Gastrocnemius medialis (tissue), 4 donors: ENCODE results near the gene SF3B6. TPM values are rescaled to one million over a fixed set of nuclear protein-coding genes. Genes with fewer than 3 reads are reported as not detected.

Experiments
- ATAC-seq, 2 donors: fragments of 150-250 bp; one replicate each; pipeline ENCODE4 v1.9.1; 2016
- DNase-seq, 2 donors: peaks; one replicate each; pipeline ENCODE4 v3.0.0-alpha.2; 2019
- H3K27ac ChIP-seq, 4 donors: fragments of 200-600 bp; sonication (generic); 1 replicate in 1 of 4; 2 replicates in 3 of 4; pipeline ENCODE4 v1.5.1; 2016 to 2018; ENCODE audit warnings: mild to moderate bottlenecking in 2 of 4, moderate library complexity in 1 of 4
- H3K27me3 ChIP-seq, 3 donors: fragments of 200-600 bp; sonication (generic) in 2 of 3; 1 replicate in 1 of 3; 2 replicates in 2 of 3; pipeline versions ENCODE4 v1.5.1 to v1.6.0; 2016 to 2019; ENCODE audit warnings: mild to moderate bottlenecking in 1 of 3, moderate library complexity in 1 of 3
- H3K36me3 ChIP-seq, 2 donors: fragments of 200-600 bp; sonication (generic) in 1 of 2; one replicate each; pipeline ENCODE4 v1.5.1; 2017 to 2018
- H3K4me1 ChIP-seq, 2 donors: fragments of 200-600 bp; sonication (generic) in 1 of 2; one replicate each; pipeline ENCODE4 v1.5.1; 2016 to 2017; ENCODE audit warnings: mild to moderate bottlenecking in 2 of 2
- H3K4me3 ChIP-seq, 4 donors: fragments of 200-600 bp; sonication (generic) in 3 of 4; 1 replicate in 1 of 4; 2 replicates in 3 of 4; pipeline ENCODE4 v1.5.1; 2016 to 2019; ENCODE audit warnings: mild to moderate bottlenecking in 2 of 4
- H3K9me3 ChIP-seq, 3 donors: fragments of 200-600 bp; sonication (generic) in 2 of 3; 1 replicate in 1 of 3; 2 replicates in 2 of 3; pipeline ENCODE4 v1.5.1; 2016 to 2019
- CTCF ChIP-seq, 5 experiments: fragments of 450-650 bp in 3 of 5; fragments of 200-600 bp in 2 of 5; sonication (generic) in 2 of 5; IDR thresholded peaks in 4 of 5; conservative IDR thresholded peaks in 1 of 5; 1 replicate in 4 of 5; 2 replicates in 1 of 5; pipeline ENCODE4 v1.5.1; 2016 to 2019; ENCODE audit warnings: antibody characterized with exemption in 5 of 5, mild to moderate bottlenecking in 3 of 5, moderate library complexity in 3 of 5
- POLR2A ChIP-seq, 2 donors: fragments of 450-650 bp; IDR thresholded peaks; one replicate each; pipeline ENCODE4 v1.6.1; 2017; ENCODE audit warnings: antibody characterized with exemption in 2 of 2, mild to moderate bottlenecking in 2 of 2, moderate library complexity in 2 of 2
- in situ Hi-C, 4 donors: fragments of 200-750 bp; cut with MboI; loops; one replicate each; pipeline versions ENCODE4 v1.15.0 to v1.8.0; 2017; ENCODE audit warnings: low sequenced_read_pairs in 4 of 4
- intact Hi-C: fragments of 100-400 bp; cut with DNase I; formaldehyde crosslinking; loops from one replicate; pipeline ENCODE4 v1.15.1; 2023; ENCODE audit warnings: low total_unique reads
- total RNA-seq, 4 donors: library from RNA; depleted of rRNA; stranded (reverse); fragments of >200 nt; gene quantifications; one replicate each; pipeline versions ENCODE4 v1.1.0 to v1.2.3, GENCODE V29; 2016

SF3B6 gene
- total RNA-seq, 4 donors from 2014 or later: 55.2 to 88.1 (median 70.5) TPM

- Histone ChIP-seq H3K36me3 (peaks cover 0 to 9% of the 10 kb centered on the region in 2 donors), H3K27ac (no peak overlapping the region), H3K9me3 (no peaks in the 10 kb centered on the region), H3K27me3 (no peaks in the 10 kb centered on the region), H3K4me1 (no peaks in the 10 kb centered on the region), H3K4me3 (no peak overlapping the region)
- no peak for ATAC-seq
- DNase-seq: no peak
- in situ Hi-C loops: no loop called here
- intact Hi-C loops: no loop called here
- no peak for TF ChIP-seq CTCF (IDR thresholded peaks at IDR 0.05 in 4 of 5, conservative IDR thresholded peaks at IDR 0.05 in 1 of 5)
- no peak for TF ChIP-seq POLR2A (IDR thresholded peaks at IDR 0.05)
These were observed 57.9 kb downstream of the SF3B6 start for GRCh38 chr2:24018241-24018640.

DNA sequence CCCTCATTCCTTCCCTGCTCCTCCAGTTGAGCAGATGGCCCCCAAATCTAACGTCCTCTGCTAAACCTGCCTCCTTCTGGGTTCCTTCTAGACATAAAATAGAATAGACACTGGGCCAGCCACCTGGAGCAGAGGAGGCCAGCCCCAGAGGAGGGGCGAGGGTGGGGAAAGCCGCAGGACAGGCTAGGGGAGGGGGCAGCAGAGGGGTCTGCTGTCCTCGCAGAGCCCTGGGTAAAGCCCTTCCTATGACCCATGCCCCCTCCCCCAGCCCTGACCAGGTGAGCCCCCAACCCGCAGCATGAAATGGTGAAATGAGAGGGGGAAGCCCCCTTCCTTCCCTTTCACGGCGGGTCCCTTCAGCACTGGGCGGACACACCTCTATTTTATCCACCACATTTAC lies 58.4 kb downstream of the SF3B6 start:
- DNase-seq (no peak), ATAC-seq (no peak)
- no peaks in the 10 kb centered on the region for H3K9me3 ChIP-seq
- H3K27ac ChIP-seq: no peak overlapping the region
- no peaks in the 10 kb centered on the region for H3K4me1 ChIP-seq
- H3K27me3 ChIP-seq: no peaks in the 10 kb centered on the region
- intact Hi-C loops: no loop called here
- TF ChIP-seq POLR2A (IDR thresholded peaks at IDR 0.05) (no peak), CTCF (IDR thresholded peaks at IDR 0.05 in 4 of 5, conservative IDR thresholded peaks at IDR 0.05 in 1 of 5) (no peak)
- in situ Hi-C loops: no loop called here
- peaks cover 0 to 4% of the 10 kb centered on the region in 2 donors for H3K36me3 ChIP-seq
- H3K4me3 ChIP-seq: no peak overlapping the region

Other genes with a start within 250 kb of the SF3B6 start
- gene ATAD2B, start 149.2 kb downstream of the SF3B6 start, total RNA-seq: 10 to 100 TPM in 1 of 4 donors, 1 to 10 TPM in 3; 7.3 to 18.1 (median 7.7) TPM
- gene UBXN2A, start 135.9 kb downstream of the SF3B6 start, total RNA-seq: 10 to 100 TPM; 13.7 to 20.8 (median 17.0) TPM
- gene MFSD2B, start 66.2 kb downstream of the SF3B6 start, total RNA-seq: not detected
- 1 to 10 TPM; 4.8 to 8.4 (median 8.3) TPM for gene WDCP, start 28.9 kb downstream of the SF3B6 start, total RNA-seq
- gene FKBP1B, start 26.6 kb downstream of the SF3B6 start, total RNA-seq: 1 to 10 TPM in 2 of 4 donors, under 1 TPM in 1, not detected in 1; 0.91 to 2.9 (median 1.5) TPM
- gene TP53I3, start 8.5 kb upstream of the SF3B6 start, total RNA-seq: 1 to 10 TPM; 3.3 to 7.6 (median 4.9) TPM
- not detected for gene PFN4, start 47.0 kb upstream of the SF3B6 start, total RNA-seq
- 1 to 10 TPM; 3.0 to 6.7 (median 4.3) TPM for gene FAM228B, start 47.1 kb upstream of the SF3B6 start, total RNA-seq
- under 1 TPM in 2 of 4 donors, not detected in 2; 0.39 to 0.41 TPM for gene FAM228A, start 98.7 kb upstream of the SF3B6 start, total RNA-seq